GM19452 (cell line): ENCODE results near the gene DNAJC27.
"Not testable (repeated sequence)": the region's sequence is repeated elsewhere in the genome, so short reads cannot be mapped to it uniquely, and the experiment has no call there.

Experiments
- ATAC-seq: cut with Tn5 transposase; IDR thresholded peaks from one replicate; pipeline ENCODE4 v1.9.1; 2021; ENCODE audit not compliant: unreplicated experiment

The DNAJC27 gene

GRCh38 chr2:24971536-24972314 lies at the start of gene DNAJC27:
DNAJC27 (minus strand) TSS chr2:24971955; CDS start chr2:24971904, 51 bp downstream.
- ATAC-seq: peak; percentile 94

GRCh38 chr2:25018681-25019080 lies 46.9 kb upstream of the DNAJC27 start:
- no peak for ATAC-seq

- ATAC-seq: no peak
These were observed 42.9 kb upstream of the DNAJC27 start for GRCh38 chr2:25014631-25015030.

- ATAC-seq: not testable (repeated sequence)
These were observed 39.6 kb upstream of the DNAJC27 start for GRCh38 chr2:25011342-25011741.

- ATAC-seq: no peak
These were observed 38.2 kb upstream of the DNAJC27 start for GRCh38 chr2:25009954-25010353.

- ATAC-seq: no peak
These were observed 30.3 kb upstream of the DNAJC27 start for GRCh38 chr2:25002066-25002465.

GRCh38 chr2:25001325-25001637 lies 29.5 kb upstream of the DNAJC27 start:
- ATAC-seq: no peak

GRCh38 chr2:25000503-25001324 lies 29.0 kb upstream of the DNAJC27 start:
- ATAC-seq: no peak

- no peak for ATAC-seq
These were observed 28.3 kb upstream of the DNAJC27 start for GRCh38 chr2:25000036-25000435.

- not testable (repeated sequence) for ATAC-seq
These were observed 27.3 kb upstream of the DNAJC27 start for GRCh38 chr2:24999097-24999496.

GRCh38 chr2:24994146-24994724 lies 22.5 kb upstream of the DNAJC27 start:
- ATAC-seq: no peak

- ATAC-seq: no peak
These were observed 21.8 kb upstream of the DNAJC27 start for GRCh38 chr2:24993406-24994145.

GRCh38 chr2:24986372-24986771 lies 14.6 kb upstream of the DNAJC27 start:
- no peak for ATAC-seq

- no peak for ATAC-seq
These were observed 13.8 kb upstream of the DNAJC27 start for GRCh38 chr2:24985511-24985910.

- ATAC-seq: no peak
These were observed 13.2 kb upstream of the DNAJC27 start for GRCh38 chr2:24984912-24985311.

- no peak for ATAC-seq
These were observed 9.8 kb upstream of the DNAJC27 start for GRCh38 chr2:24981411-24982136.

GRCh38 chr2:24978661-24979060 lies 6.9 kb upstream of the DNAJC27 start:
- no peak for ATAC-seq

GRCh38 chr2:24977631-24978030 lies 5.9 kb upstream of the DNAJC27 start:
- ATAC-seq: no peak

GRCh38 chr2:24973812-24974211 lies 2.1 kb upstream of the DNAJC27 start:
- ATAC-seq: no peak

GRCh38 chr2:24972315-24972961 lies 683 bp upstream of the DNAJC27 start:
- no peak for ATAC-seq
